Common myeloid progenitor, CD34-positive (primary cell): Measurements from ENCODE around the gene CCS.

Source experiments
- CTCF ChIA-PET: fragments of 350-600 bp; sonication (Branson Sonifier 250); formaldehyde crosslinking; loops from one replicate; lab custom pipeline; 2021; ENCODE audit warnings: antibody characterized with exemption; lab: Charles Lee
- POLR2A ChIA-PET: fragments of 350-600 bp; sonication (Branson Sonifier 250); formaldehyde crosslinking; loops from one replicate; lab custom pipeline; 2021; ENCODE audit warnings: antibody characterized with exemption; lab: Charles Lee
- DNase-seq, 3 donors: peaks; one replicate each; pipeline versions ENCODE4 v3.0.0 to v3.0.0-alpha.2; 2013
- H3K27ac ChIP-seq, 2 experiments: 1 replicate in 1 of 2; 2 replicates in 1 of 2; pipeline ENCODE4 v1.7.0; 2013; ENCODE audit warnings: inconsistent platforms in 2 of 2, low read length in 2 of 2, mild to moderate bottlenecking in 2 of 2, low read depth in 1 of 2, moderate library complexity in 1 of 2; ENCODE audit not compliant: severe bottlenecking in 2 of 2, insufficient read depth in 1 of 2, poor library complexity in 1 of 2
- H3K27me3 ChIP-seq, 5 experiments: replicated peaks in 2 of 5; 1 replicate in 3 of 5; 2 replicates in 2 of 5; pipeline versions ENCODE4 v1.6.1 to v1.7.0; 2013; ENCODE audit warnings: low read length in 4 of 5, mild to moderate bottlenecking in 2 of 5, moderate library complexity in 2 of 5, inconsistent platforms in 1 of 5; ENCODE audit not compliant: insufficient read depth in 5 of 5, control insufficient read depth in 4 of 5
- H3K36me3 ChIP-seq, 4 experiments: 1 replicate in 2 of 4; 2 replicates in 2 of 4; pipeline versions ENCODE4 v1.6.1 to v1.7.0; 2013; ENCODE audit warnings: low read length in 3 of 4, control low read depth in 1 of 4, mild to moderate bottlenecking in 1 of 4; ENCODE audit not compliant: control insufficient read depth in 4 of 4, insufficient read depth in 4 of 4
- H3K4me1 ChIP-seq, 4 experiments: 1 replicate in 3 of 4; 2 replicates in 1 of 4; pipeline versions ENCODE4 v1.6.1 to v1.7.1; 2013; ENCODE audit warnings: low read length in 3 of 4, mild to moderate bottlenecking in 3 of 4, control low read depth in 1 of 4, inconsistent platforms in 1 of 4, moderate library complexity in 1 of 4; ENCODE audit not compliant: control insufficient read depth in 4 of 4, insufficient read depth in 4 of 4; ENCODE audit errors: control extremely low read depth in 1 of 4
- H3K4me3 ChIP-seq, 7 experiments: 1 replicate in 4 of 7; 2 replicates in 3 of 7; pipeline versions ENCODE4 v1.5.1 to v1.7.0; 2013; ENCODE audit warnings: mild to moderate bottlenecking in 7 of 7, low read length in 6 of 7, moderate library complexity in 6 of 7, inconsistent platforms in 2 of 7, low read depth in 2 of 7, control low read depth in 1 of 7; ENCODE audit not compliant: insufficient read depth in 4 of 7, control insufficient read depth in 1 of 7; ENCODE audit errors: extremely low read depth in 1 of 7
- H3K9me3 ChIP-seq, 5 experiments: 1 replicate in 4 of 5; 2 replicates in 1 of 5; pipeline versions ENCODE4 v1.6.1 to v1.7.1; 2013; ENCODE audit warnings: low read length in 4 of 5, mild to moderate bottlenecking in 2 of 5, inconsistent platforms in 1 of 5, low read depth in 1 of 5, moderate library complexity in 1 of 5; ENCODE audit not compliant: control insufficient read depth in 4 of 5, insufficient read depth in 2 of 5; ENCODE audit errors: control extremely low read depth in 1 of 5
- WGBS: methylation state at CpG from one replicate; pipeline ENCODE4 v1.1.5; 2013; ENCODE audit not compliant: insufficient coverage; 5-methylcytosine and 5-hydroxymethylcytosine counted together

CCS gene

DNA sequence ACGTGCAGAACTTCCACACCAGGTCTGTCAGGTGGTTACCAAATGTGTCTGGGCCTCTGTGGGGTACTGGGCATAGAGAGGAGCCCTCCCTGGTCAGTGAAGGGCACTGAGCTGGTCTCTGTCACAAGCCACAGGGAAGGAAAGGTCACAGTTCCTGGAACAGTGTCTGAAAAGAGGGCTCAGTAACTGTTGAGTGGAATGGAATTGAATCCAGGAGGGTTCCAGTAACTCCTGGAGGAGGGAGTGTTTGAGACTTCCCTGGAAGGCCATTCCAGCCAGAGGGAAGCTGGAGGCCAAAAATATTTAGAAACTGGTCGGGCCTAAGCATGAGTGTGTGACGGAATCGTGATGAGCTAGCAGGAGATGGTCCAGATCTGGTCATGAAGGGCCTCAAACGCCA, 38.4 kb upstream of the CCS start:
- Histone ChIP-seq H3K4me1 (peaks cover 0 to 4% (median 2%) of the 10 kb centered on the region in 4 experiments), H3K4me3 (no peak overlapping the region), H3K9me3 (no peaks in the 10 kb centered on the region), H3K27me3 (peaks cover 0 to 18% (median 7%) of the 10 kb centered on the region in 5 experiments), H3K27ac (no peak overlapping the region), H3K36me3 (no peaks in the 10 kb centered on the region)
- ChIA-PET CTCF (interaction anchor here (0.9 kb wide), 1 partner anchor 13 kb away, joined by 3 read pairs; no protein-coding TSS in a partner anchor), POLR2A (no interaction called here)
- no peak for DNase-seq
- 100% methylated on average over 1 of the region's 5 CpGs for WGBS

DNA sequence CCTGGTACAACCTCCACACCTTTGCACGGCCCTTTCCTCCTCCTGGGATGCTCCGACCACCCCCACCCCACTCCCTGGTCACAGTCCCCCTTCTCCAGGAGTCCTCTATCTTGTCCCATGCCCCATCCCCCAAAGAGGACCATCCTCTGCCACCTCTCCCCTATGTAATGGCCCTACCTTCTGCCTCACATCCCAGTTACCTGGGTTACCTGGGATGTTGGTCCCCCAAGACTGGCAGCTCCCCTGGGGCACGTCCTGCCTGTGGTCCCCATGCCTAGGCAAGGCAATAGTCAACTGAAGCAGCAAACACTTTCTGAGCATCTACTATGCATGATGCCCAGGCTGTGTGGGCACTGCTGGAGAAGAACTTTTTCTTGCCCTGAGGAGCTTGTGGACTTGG, 37.6 kb upstream of the CCS start:
- 95% methylated on average over 3 of the region's 3 CpGs for WGBS

DNA sequence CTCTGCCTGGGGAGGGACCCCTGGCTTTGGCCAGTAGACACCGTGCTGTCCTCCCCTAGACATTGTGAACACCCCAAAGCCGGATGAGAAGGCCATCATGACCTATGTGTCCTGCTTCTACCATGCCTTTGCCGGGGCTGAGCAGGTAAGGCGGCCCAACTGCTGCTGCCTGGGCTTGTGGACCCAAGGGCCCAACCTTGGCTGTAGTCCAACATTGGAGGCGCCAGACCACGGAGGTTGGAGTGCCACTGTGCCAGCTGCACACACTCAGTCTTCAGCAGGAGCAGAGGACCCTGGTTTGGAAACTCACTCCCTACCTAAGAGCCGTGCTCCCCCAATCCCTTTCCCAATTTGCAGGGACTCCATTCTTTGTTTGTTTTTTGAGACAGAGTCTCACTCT, 36.9 kb upstream of the CCS start:
- no peaks in the 10 kb centered on the region for H3K9me3 ChIP-seq
- no peak overlapping the region for H3K27ac ChIP-seq
- ChIA-PET POLR2A (no interaction called here), CTCF (no interaction called here)
- DNase-seq = no peak
- H3K4me1 ChIP-seq = peaks cover 0 to 4% (median 2%) of the 10 kb centered on the region in 4 experiments
- H3K4me3 ChIP-seq = no peak overlapping the region
- peaks cover 0 to 18% (median 9%) of the 10 kb centered on the region in 5 experiments for H3K27me3 ChIP-seq
- no peaks in the 10 kb centered on the region for H3K36me3 ChIP-seq
- WGBS = 94% methylated on average over 7 of the region's 7 CpGs

More for the DNA sequence above, 37.6 kb upstream of the CCS start:
- Histone ChIP-seq H3K36me3 (no peaks in the 10 kb centered on the region), H3K27ac (no peak overlapping the region), H3K4me1 (peaks cover 0 to 4% (median 2%) of the 10 kb centered on the region in 4 experiments), H3K27me3 (peaks cover 0 to 18% (median 7%) of the 10 kb centered on the region in 5 experiments), H3K9me3 (no peaks in the 10 kb centered on the region), H3K4me3 (no peak overlapping the region)
- ChIA-PET CTCF (interaction anchor here (0.6 kb wide), 1 partner anchor 10 kb away, joined by 3 read pairs; the partner anchor contains the start of gene ZDHHC24), POLR2A (no interaction called here)
- no peak for DNase-seq

DNA sequence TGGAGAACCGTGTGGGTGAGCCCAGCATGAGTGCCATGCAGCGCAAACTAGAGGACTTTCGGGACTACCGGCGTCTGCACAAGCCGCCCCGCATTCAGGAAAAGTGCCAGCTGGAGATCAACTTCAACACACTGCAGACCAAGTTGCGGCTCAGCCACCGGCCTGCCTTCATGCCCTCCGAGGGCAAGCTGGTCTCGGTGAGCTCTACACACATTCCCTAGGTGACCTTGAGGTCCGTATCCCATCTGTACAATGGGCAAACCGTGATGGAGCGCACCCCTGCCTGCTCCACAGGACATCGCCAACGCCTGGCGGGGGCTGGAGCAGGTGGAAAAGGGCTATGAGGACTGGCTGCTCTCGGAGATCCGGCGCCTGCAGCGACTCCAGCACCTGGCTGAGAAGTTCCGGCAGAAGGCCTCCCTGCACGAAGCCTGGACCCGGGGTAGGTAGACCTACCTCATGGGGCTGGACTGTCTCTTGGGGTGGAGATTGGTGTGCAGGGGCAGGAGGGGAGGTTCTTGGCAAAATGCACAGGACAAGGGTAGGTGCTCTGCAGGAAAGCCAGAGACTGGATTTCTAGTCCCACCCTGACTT, 35.2 kb upstream of the CCS start:
- no peak overlapping the region for H3K4me3 ChIP-seq
- H3K9me3 ChIP-seq = no peaks in the 10 kb centered on the region
- DNase-seq = no peak
- peaks cover 0 to 4% (median 1%) of the 10 kb centered on the region in 4 experiments for H3K36me3 ChIP-seq
- no peak overlapping the region for H3K27ac ChIP-seq
- CTCF ChIA-PET = no interaction called here
- POLR2A ChIA-PET = no interaction called here
- peaks cover 0 to 4% (median 2%) of the 10 kb centered on the region in 4 experiments for H3K4me1 ChIP-seq
- WGBS = 91% methylated on average over 15 of the region's 24 CpGs
- H3K27me3 ChIP-seq = peaks cover 0 to 18% (median 9%) of the 10 kb centered on the region in 5 experiments

DNA sequence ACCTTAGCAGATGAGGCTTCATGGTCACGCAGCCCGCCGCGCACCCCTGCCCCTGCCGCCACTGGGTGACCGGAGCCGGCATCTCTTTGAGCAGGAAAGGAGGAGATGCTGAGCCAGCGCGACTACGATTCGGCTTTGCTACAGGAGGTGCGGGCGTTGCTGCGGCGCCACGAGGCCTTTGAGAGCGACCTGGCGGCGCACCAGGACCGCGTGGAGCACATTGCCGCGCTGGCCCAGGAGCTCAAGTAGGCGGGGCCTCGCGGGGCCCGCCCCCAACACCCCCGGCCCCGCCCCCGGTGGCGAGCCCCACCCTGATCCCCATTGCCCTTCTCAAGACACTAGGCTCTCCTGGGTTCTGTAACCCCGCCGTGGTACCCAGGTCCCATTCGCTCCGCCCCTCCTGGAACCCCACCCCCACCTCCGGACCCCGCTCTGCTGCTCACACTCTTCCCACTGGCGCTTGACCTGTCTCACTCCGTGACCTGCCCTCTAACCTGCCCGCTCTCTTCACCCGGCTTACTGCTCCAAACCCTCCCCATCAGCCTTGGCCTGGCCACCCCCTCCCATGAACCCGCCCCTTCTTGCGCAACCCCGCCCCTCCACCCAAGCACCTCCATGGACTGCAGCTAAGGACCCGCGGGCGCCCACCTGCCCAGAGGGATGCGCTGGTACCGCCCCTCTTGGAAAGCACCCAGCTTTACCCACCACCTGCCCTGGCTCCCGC, 33.7 kb upstream of the CCS start:
- Histone ChIP-seq H3K4me3 (peak overlapping the region in 1 of 7 experiments; percentile 16), H3K9me3 (no peaks in the 10 kb centered on the region), H3K4me1 (peaks cover 0 to 4% (median 2%) of the 10 kb centered on the region in 4 experiments), H3K27me3 (peaks cover 0 to 18% (median 9%) of the 10 kb centered on the region in 5 experiments), H3K36me3 (peaks cover 0 to 8% (median 2%) of the 10 kb centered on the region in 4 experiments), H3K27ac (no peak overlapping the region)
- DNase-seq = peak; percentile 43 to 71 (median 64)
- WGBS = 17% methylated on average over 32 of the region's 50 CpGs
- CTCF ChIA-PET = interaction anchor here (0.8 to 1.8 kb wide), 3 partner anchors 8 to 14 kb away, joined by 3 to 5 read pairs (median 4); partner anchors contain the start of genes CTSF and ZDHHC24
- POLR2A ChIA-PET = interaction anchor here (0.5 kb wide), 1 partner anchor 19 kb away, joined by 3 read pairs; no protein-coding TSS in a partner anchor

DNA sequence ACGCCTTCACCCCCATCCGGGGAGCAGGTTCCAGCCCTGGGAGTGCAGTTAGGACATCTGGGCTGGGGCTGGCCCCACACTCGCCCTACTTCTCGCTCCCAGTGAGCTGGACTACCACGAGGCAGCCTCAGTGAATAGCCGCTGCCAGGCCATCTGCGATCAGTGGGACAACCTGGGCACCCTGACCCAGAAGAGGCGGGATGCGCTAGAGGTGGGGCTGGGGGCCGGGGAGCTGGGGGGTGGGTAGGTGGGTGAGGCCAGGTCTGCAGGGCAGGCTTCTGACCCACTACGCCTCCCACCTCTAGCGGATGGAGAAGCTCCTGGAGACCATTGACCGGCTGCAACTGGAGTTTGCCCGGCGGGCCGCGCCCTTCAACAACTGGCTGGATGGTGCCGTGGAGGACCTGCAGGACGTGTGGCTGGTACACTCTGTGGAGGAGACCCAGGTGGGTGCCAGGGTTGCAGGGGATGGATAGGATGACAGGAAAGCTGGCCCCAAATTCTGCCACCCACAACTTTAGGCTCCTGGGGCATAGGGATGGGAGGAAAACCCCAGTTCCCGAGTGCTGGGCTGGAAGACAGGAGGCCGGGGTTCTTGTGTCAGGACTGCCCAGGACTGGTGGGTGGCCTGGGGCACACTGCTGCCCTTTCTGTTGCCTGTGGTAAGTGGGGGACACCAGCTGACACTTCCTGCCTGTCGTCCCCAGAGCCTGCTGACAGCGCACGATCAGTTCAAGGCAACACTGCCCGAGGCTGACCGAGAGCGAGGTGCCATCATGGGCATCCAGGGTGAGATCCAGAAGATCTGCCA, 32.9 kb upstream of the CCS start:
- Histone ChIP-seq H3K36me3 (peaks cover 0 to 12% (median 2%) of the 10 kb centered on the region in 4 experiments), H3K27me3 (peaks cover 0 to 18% (median 9%) of the 10 kb centered on the region in 5 experiments), H3K4me1 (peaks cover 0 to 4% (median 2%) of the 10 kb centered on the region in 4 experiments), H3K4me3 (no peak overlapping the region), H3K27ac (no peak overlapping the region), H3K9me3 (no peaks in the 10 kb centered on the region)
- ChIA-PET POLR2A (interaction anchor here (0.5 to 0.9 kb wide), 2 partner anchors 12 to 18 kb away, joined by 3 read pairs; no protein-coding TSS in a partner anchor), CTCF (interaction anchor here (1.6 to 1.8 kb wide), 2 partner anchors 9 to 14 kb away, joined by 4 to 5 read pairs; partner anchors contain the start of genes CTSF and ZDHHC24)
- 91% methylated on average over 20 of the region's 27 CpGs for WGBS
- DNase-seq = no peak
